OCI-LY3 (cell line): ENCODE data around the gene SSR1.

Source experiments
- CTCF ChIP-seq: fragments of 200-600, 300-600 bp; sonication (generic); IDR thresholded peaks from 2 replicates; pipeline ENCODE4 v1.5.1; 2014; ENCODE audit warnings: antibody characterized with exemption, low read length, low read depth
- EZH2phosphoT487 ChIP-seq: fragments of 200-600 bp; shearing (Covaris generic); IDR thresholded peaks from 2 replicates; pipeline ENCODE4 v1.6.1; 2018; ENCODE audit warnings: antibody characterized with exemption, mixed run types, low read depth

- TF ChIP-seq CTCF (no peak), EZH2phosphoT487 (no peak)
These were observed 48.2 kb downstream of the SSR1 start for GRCh38 chr6:7264686-7265384.
